Non-pigmented ciliary epithelial cell (primary cell): Measurements from ENCODE around the gene NOC2L.
"Not testable (repeated sequence)": the region's sequence is repeated elsewhere in the genome, so short reads cannot be mapped to it uniquely, and the experiment has no call there.

Experiments
- DNase-seq: peaks from one replicate; pipeline ENCODE4 v3.0.0-alpha.2; 2010; ENCODE audit warnings: low read depth

The NOC2L gene

GRCh38 chr1:962381-963300 lies 3.6 kb upstream of the NOC2L start:
- no peak for DNase-seq

DNA sequence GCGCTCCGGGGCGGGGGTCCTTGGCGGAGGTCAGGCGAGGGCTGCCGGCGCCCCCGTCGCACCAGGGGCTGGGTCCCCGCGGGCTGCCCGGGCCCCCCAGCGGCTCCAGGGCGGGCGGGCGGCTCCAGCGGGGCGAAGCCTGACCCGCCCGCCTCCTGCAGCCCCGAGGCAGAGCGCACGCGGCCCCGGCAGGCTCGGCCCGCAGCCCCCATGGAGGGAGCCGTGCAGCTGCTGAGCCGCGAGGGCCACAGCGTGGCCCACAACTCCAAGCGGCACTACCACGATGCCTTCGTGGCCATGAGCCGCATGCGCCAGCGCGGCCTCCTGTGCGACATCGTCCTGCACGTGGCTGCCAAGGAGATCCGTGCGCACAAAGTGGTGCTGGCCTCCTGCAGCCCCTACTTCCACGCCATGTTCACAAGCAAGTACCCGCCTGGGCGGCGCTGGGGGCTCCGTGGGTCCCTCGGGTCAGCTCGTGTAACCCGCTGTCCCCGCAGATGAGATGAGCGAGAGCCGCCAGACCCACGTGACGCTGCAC lies 2.1 kb upstream of the NOC2L start:
- no peak for DNase-seq

DNA sequence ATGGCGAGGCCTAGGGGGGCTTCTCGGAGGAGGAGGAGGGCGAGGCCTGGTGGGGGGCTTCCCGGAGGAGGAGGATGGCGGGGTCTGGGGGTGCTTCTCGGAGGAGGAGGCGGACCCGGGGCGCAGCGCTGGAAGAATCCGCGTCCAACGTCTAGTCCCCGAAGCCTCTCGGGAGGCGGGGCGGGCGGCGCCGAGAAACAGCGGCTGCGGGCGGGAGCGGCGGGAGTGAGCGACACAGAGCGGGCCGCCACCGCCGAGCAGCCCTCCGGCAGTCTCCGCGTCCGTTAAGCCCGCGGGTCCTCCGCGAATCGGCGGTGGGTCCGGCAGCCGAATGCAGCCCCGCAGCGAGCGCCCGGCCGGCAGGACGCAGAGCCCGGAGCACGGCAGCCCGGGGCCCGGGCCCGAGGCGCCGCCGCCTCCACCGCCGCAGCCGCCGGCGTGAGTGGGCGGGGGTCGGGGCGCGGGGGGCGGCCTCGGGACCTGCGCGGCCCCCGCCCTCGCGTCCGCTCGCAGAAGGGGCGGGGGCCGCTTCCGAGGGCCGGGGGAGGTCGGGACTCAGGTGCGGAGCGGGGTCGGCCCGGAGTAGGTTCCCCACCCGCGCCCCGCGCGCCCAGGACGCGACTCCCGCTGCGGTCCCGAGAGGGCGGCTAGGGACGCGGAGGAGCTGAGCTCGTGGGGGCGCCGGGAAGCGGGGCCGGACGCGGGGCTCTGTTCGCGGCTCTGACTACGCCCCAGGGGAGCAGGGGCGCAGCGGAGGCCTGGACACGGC lies 1.5 kb upstream of the NOC2L start, which contains the start of gene KLHL17:
Gene KLHL17, plus strand, starts transcription at position 222 of the 769 bp plus-strand sequence. Its CDS starts 110 bp downstream, at position 332.
- no peak for DNase-seq

- DNase-seq: no peak
Observed at GRCh38 chr1:959731-960362, 791 bp upstream of the NOC2L start.

- DNase-seq: no peak
Observed at GRCh38 chr1:956636-957035, 2.4 kb downstream of the NOC2L start.

- DNase-seq: no peak
Observed at GRCh38 chr1:955474-955873, 3.6 kb downstream of the NOC2L start.

DNA sequence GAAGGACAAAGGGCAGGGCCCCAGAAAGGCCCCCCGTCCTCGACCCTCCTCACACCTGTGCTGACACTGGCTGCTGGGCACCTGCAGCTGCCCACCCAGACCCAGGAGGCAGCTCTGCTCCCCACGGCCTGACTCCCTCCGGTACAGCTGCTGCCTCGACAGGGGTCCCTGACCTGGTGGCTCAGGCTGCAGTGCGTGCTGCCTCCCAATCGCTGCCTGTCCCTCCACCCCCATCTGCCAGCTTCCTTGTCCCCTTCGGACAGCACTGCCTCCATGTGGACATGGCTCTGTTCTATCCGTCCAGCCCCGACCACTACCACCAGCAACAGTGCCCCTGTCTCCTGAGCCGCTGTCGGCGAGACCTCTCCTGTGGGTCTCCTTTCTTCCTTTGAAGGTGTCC lies 4.1 kb downstream of the NOC2L start:
- DNase-seq: no peak

GRCh38 chr1:953524-954320 lies 5.3 kb downstream of the NOC2L start:
- no peak for DNase-seq

DNA sequence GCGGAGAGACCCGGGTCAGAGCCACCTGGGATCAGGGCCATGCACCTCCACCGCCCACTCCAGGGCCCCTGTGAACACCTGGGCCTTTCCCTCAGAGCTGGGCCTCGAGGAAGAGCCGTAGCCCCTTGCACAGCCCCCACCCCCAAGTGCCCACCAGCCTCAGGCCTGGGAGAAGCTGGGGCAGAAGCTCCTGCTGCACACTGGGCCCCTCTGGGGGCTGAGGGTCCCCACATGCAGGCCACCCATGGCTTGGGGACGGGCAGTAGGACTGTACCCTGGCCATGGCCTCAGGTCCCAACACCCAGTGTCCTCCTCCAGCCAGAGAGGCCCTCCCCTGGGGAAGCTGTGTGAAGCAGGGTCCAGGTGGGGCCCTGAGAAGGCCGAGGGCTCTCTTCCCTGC lies 6.5 kb downstream of the NOC2L start:
- no peak for DNase-seq

- DNase-seq: no peak
Observed at GRCh38 chr1:952201-952600, 6.9 kb downstream of the NOC2L start.

DNA sequence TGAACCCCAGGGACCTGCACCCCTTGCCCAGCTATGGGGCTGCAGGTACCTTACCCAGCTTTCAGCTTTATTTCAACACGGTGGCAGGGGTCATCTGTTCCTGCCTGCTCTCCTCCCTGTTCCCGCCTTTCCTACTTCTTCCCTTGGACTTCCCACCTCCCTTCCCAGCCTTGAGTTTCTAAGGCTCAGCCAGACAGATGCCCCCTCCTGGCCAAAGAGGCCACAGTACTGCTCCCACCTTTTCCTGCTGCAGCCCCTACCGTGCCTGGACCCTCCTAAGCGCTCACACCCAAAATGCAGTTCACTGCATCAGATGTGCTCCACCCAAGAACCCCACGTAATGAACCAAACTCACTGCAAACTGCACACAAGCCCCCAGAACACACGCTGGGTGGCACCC lies 7.7 kb downstream of the NOC2L start:
- DNase-seq: no peak

DNA sequence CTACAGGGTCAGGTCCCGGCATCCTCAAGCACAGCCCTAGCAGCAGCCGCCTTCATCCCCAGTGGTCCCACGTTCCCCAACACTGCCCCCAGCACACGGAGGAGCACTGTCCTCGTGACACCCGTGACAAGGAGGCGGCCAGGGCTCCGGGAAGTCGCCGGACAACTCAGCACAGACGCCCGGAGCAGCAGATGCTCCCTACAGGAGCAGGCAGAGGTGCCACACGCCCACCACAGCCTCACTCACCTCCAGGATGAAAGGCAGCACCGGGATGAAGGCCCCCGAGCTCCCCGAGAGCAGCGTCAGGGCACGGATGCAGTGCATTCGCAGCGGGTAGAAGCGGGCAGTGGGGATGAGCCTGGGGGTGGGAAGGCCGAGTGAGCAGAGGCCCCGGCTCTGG lies 8.2 kb downstream of the NOC2L start:
- DNase-seq: no peak

DNA sequence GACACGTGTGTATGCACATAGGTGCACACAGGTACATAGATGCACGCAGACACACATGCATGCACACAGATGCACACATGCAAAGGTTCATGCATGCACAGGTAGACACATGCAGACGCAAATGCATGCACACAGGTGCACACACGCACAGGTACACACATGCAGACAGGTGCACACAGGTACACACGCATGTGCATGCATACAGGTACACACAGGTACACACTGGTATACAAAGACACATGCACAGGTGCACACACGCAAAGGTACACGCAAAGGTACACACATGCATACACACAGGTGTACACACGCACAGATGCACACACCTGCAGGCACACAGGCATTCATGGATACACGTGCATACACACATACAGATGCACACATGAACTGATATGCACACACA lies 8.8 kb downstream of the NOC2L start:
- no peak for DNase-seq

DNA sequence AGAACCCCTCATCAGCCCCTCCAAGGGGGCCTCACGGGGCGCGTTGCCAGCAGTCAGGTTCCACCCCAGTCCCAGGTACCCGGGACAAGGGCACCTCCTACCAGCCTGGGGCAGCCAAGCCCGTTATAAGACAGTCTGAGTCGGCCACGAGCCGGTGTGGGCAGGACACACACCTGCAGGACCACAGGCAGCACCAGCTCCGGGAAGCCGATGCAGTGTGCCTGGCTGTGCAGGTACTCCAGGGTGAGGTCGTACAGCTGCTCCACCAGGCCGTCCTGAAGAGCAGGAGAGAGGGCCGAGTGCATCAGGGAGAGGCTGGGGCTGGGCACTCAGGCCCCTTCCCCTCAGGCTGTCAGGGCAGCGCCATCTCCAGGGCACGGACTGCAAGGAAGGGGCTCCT lies 11.1 kb downstream of the NOC2L start:
- no peak for DNase-seq

GRCh38 chr1:946811-947210 lies 12.2 kb downstream of the NOC2L start:
- not testable (repeated sequence) for DNase-seq

DNA sequence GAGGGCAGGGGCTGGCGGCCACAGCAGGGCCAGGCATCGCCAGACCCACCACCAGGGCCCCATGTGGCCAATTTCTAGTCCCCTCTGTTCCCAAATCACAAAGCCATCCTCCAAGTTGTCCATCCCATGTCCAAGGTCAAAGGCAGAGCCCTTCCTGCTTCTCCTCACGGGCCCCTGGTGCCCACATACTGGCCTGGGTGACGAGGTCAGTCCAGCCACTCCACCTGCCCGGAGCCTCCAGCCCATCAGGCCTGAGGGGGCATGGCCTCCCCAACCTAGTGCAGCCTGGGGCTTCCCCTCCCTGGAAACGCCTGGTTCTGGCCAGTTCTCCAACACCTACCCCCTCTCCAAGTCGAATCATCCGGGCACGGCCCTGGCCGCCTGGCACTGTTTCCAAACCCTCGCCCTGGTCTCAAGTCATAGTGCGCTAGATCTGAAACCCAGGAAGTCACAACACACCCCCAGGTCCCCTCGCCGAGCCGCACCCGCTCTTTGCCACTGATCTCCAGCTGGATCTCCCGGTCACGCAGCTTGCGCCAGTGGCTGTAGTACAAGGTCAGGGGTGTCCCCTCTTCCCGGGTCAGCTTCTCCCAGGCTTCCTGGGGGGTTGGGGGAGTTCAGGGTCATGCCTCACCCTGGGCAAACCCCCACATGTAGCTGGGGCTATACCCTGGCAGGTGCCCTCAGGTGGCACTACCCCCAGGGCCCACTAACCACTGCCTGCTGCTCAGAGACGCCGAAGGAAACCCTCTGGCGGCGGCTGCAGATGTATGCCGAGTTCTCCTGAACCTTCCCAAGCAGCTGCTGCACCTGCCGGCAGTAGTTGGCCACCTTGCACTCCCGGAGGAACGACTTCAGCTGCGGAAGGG lies 13.1 kb downstream of the NOC2L start:
- no peak for DNase-seq

DNA sequence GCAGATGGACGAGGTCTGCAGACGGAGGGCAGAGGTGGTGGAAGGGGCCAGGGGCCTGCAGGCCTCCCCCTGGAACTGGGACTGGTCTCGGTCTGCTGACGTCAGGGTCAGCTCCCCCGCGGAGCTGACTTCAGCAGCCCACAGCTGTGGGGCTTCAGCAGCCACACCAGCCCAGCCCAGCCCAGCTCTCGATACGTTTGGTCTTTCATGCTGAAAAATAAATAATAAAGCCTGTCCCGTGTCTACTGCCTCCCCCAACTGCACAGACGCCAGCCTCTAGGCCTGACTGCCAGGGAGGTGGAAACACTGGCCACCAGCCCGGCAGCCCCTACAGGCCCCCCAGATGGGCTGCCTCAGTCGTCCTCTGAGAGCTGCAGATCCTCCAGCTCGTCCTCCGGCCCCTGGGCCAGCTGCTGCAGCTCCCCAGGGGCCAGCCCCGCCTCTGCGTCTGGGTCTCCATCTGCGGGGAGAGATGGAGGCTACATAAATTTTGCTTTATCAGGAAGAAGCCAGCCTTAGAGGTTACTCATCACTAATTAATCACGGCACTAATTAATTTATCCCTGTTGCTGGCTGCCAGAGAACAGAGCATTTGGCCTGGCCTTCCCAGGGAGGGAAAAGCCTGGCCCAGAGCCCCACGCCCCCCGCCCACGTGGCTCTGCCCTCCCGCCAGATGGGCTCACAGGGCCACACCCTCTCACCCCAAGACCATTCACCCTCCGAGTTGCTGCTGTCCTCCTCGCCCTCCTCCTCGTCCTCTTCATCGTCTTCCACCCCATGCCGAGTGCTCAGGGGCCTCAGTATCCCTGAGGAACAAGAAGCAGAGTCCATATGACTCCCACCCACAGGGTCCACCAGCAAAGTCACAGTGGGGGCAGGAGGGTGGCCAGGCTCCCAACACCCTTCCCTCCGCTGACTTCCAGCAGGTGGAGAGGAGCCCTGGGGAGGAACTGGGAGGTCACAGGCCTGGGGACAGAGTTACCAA lies 14.4 kb downstream of the NOC2L start:
- no peak for DNase-seq

DNA sequence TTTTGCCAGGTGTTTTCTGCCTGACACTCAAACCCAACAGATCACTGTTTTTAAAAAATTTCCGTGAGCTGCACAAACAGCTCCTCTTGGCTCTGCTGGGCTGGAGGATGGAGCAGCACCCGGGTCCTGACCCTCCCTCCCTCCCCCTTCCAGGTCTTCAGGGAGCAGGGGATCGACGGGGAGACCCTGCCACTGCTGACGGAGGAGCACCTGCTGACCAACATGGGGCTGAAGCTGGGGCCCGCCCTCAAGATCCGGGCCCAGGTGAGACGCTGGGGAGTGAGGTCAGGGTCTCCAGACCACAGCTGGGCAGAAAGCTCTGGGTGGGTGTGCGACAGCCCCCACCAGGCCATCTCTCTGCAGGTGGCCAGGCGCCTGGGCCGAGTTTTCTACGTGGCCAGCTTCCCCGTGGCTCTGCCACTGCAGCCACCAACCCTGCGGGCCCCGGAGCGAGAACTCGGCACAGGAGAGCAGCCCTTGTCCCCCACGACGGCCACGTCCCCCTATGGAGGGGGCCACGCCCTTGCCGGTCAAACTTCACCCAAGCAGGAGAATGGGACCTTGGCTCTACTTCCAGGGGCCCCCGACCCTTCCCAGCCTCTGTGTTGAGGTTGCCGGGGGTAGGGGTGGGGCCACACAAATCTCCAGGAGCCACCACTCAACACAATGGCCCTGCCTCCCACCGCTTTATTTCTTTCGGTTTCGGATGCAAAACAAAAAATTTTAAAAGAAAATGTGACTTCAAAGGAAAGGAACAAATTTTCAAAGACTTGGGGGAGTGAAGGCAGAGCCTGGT lies 15.3 kb downstream of the NOC2L start:
- no peak for DNase-seq
